Gastrocnemius medialis (tissue), 4 donors: ENCODE results near the gene CCDC146. TPM values are rescaled to one million over a fixed set of nuclear protein-coding genes. Genes with fewer than 3 reads are reported as not detected.
A peak's percentile ranks its signal among the peaks of the same experiment; 100 is the strongest.

Experiments used
- ATAC-seq, 2 donors: fragments of 150-250 bp; one replicate each; pipeline ENCODE4 v1.9.1; 2016
- DNase-seq, 2 donors: peaks; one replicate each; pipeline ENCODE4 v3.0.0-alpha.2; 2019
- H3K27ac ChIP-seq, 4 donors: fragments of 200-600 bp; sonication (generic); 1 replicate in 1 of 4; 2 replicates in 3 of 4; pipeline ENCODE4 v1.5.1; 2016 to 2018; ENCODE audit warnings: mild to moderate bottlenecking in 2 of 4, moderate library complexity in 1 of 4
- H3K27me3 ChIP-seq, 3 donors: fragments of 200-600 bp; sonication (generic) in 2 of 3; 1 replicate in 1 of 3; 2 replicates in 2 of 3; pipeline versions ENCODE4 v1.5.1 to v1.6.0; 2016 to 2019; ENCODE audit warnings: mild to moderate bottlenecking in 1 of 3, moderate library complexity in 1 of 3
- H3K36me3 ChIP-seq, 2 donors: fragments of 200-600 bp; sonication (generic) in 1 of 2; one replicate each; pipeline ENCODE4 v1.5.1; 2017 to 2018
- H3K4me1 ChIP-seq, 2 donors: fragments of 200-600 bp; sonication (generic) in 1 of 2; one replicate each; pipeline ENCODE4 v1.5.1; 2016 to 2017; ENCODE audit warnings: mild to moderate bottlenecking in 2 of 2
- H3K4me3 ChIP-seq, 4 donors: fragments of 200-600 bp; sonication (generic) in 3 of 4; 1 replicate in 1 of 4; 2 replicates in 3 of 4; pipeline ENCODE4 v1.5.1; 2016 to 2019; ENCODE audit warnings: mild to moderate bottlenecking in 2 of 4
- H3K9me3 ChIP-seq, 3 donors: fragments of 200-600 bp; sonication (generic) in 2 of 3; 1 replicate in 1 of 3; 2 replicates in 2 of 3; pipeline ENCODE4 v1.5.1; 2016 to 2019
- CTCF ChIP-seq, 5 experiments: fragments of 450-650 bp in 3 of 5; fragments of 200-600 bp in 2 of 5; sonication (generic) in 2 of 5; IDR thresholded peaks in 4 of 5; conservative IDR thresholded peaks in 1 of 5; 1 replicate in 4 of 5; 2 replicates in 1 of 5; pipeline ENCODE4 v1.5.1; 2016 to 2019; ENCODE audit warnings: antibody characterized with exemption in 5 of 5, mild to moderate bottlenecking in 3 of 5, moderate library complexity in 3 of 5
- POLR2A ChIP-seq, 2 donors: fragments of 450-650 bp; IDR thresholded peaks; one replicate each; pipeline ENCODE4 v1.6.1; 2017; ENCODE audit warnings: antibody characterized with exemption in 2 of 2, mild to moderate bottlenecking in 2 of 2, moderate library complexity in 2 of 2
- in situ Hi-C, 4 donors: fragments of 200-750 bp; cut with MboI; loops; one replicate each; pipeline versions ENCODE4 v1.15.0 to v1.8.0; 2017; ENCODE audit warnings: low sequenced_read_pairs in 4 of 4
- intact Hi-C: fragments of 100-400 bp; cut with DNase I; formaldehyde crosslinking; loops from one replicate; pipeline ENCODE4 v1.15.1; 2023; ENCODE audit warnings: low total_unique reads
- total RNA-seq, 4 donors: library from RNA; depleted of rRNA; stranded (reverse); fragments of >200 nt; gene quantifications; one replicate each; pipeline versions ENCODE4 v1.1.0 to v1.2.3, GENCODE V29; 2016

CCDC146 gene
- total RNA-seq, 4 donors from 2014 or later: 1.4 to 4.3 (median 2.8) TPM

- Histone ChIP-seq H3K36me3 (no peaks in the 10 kb centered on the region), H3K9me3 (no peaks in the 10 kb centered on the region), H3K4me1 (peaks cover 27 to 29% of the 10 kb centered on the region in 2 donors), H3K27ac (peak overlapping the region; percentile 55 to 69 (median 64)), H3K27me3 (no peaks in the 10 kb centered on the region), H3K4me3 (no peak overlapping the region)
- ATAC-seq (peak; percentile 36 to 51), DNase-seq (no peak)
- intact Hi-C loops (loop anchor here (10.0 kb wide), 2 partner anchors 213 to 713 kb away; partner anchors contain the start of genes CCDC146 and POMZP3), in situ Hi-C loops (loop anchor here in 3 of 4 donors (10.0 to 25.0 kb wide), 3 partner anchors 201 to 226 kb away; partner anchors contain the start of gene CCDC146 (in 2 of the 3))
- TF ChIP-seq POLR2A (IDR thresholded peaks at IDR 0.05) (no peak), CTCF (IDR thresholded peaks at IDR 0.05 in 4 of 5, conservative IDR thresholded peaks at IDR 0.05 in 1 of 5) (no peak)
These were observed 215.8 kb downstream of the CCDC146 start for GRCh38 chr7:77338260-77338659.

GRCh38 chr7:77338883-77339629 lies 216.6 kb downstream of the CCDC146 start:
- TF ChIP-seq POLR2A (IDR thresholded peaks at IDR 0.05) (no peak), CTCF (IDR thresholded peaks at IDR 0.05 in 4 of 5, conservative IDR thresholded peaks at IDR 0.05 in 1 of 5) (no peak)
- ATAC-seq (peak; percentile 90 to 93), DNase-seq (no peak)
- in situ Hi-C loops: loop anchor here in 3 of 4 donors (10.0 to 25.0 kb wide), 3 partner anchors 202 to 227 kb away; partner anchors contain the start of gene CCDC146 (in 2 of the 3)
- H3K4me1 ChIP-seq: peaks cover 27 to 29% of the 10 kb centered on the region in 2 donors
- intact Hi-C loops: loop anchor here (10.0 kb wide), 2 partner anchors 214 to 714 kb away; partner anchors contain the start of genes CCDC146 and POMZP3
- peak overlapping the region; percentile 55 to 69 (median 62) for H3K27ac ChIP-seq
- H3K9me3 ChIP-seq: no peaks in the 10 kb centered on the region
- H3K36me3 ChIP-seq: no peaks in the 10 kb centered on the region
- no peak overlapping the region for H3K4me3 ChIP-seq
- H3K27me3 ChIP-seq: no peaks in the 10 kb centered on the region

GRCh38 chr7:77339726-77340125 lies 217.3 kb downstream of the CCDC146 start:
- Histone ChIP-seq H3K27me3 (no peaks in the 10 kb centered on the region), H3K36me3 (no peaks in the 10 kb centered on the region), H3K9me3 (no peaks in the 10 kb centered on the region), H3K4me3 (no peak overlapping the region), H3K4me1 (peaks cover 27 to 29% of the 10 kb centered on the region in 2 donors), H3K27ac (peak overlapping the region in 2 of 4 donors; percentile 62 to 63)
- in situ Hi-C loops: loop anchor here in 3 of 4 donors (10.0 to 25.0 kb wide), 3 partner anchors 202 to 227 kb away; partner anchors contain the start of gene CCDC146 (in 2 of the 3)
- intact Hi-C loops: loop anchor here (10.0 kb wide), 2 partner anchors 215 to 715 kb away; partner anchors contain the start of genes CCDC146 and POMZP3
- ATAC-seq (no peak), DNase-seq (no peak)
- no peak for TF ChIP-seq POLR2A (IDR thresholded peaks at IDR 0.05)
- no peak for TF ChIP-seq CTCF (IDR thresholded peaks at IDR 0.05 in 4 of 5, conservative IDR thresholded peaks at IDR 0.05 in 1 of 5)

Other genes starting within 250 kb of the CCDC146 start
- not detected for gene SPDYE17, start 90.3 kb upstream of the CCDC146 start, total RNA-seq
- gene SPDYE18, start 60.1 kb upstream of the CCDC146 start, total RNA-seq: 1 to 10 TPM in 1 of 4 donors, under 1 TPM in 1, not detected in 2; 0.32 to 3.0 TPM
- gene FGL2, start 77.2 kb downstream of the CCDC146 start, total RNA-seq: 1 to 10 TPM; 1.7 to 5.8 (median 5.4) TPM